Activated CD4-positive, alpha-beta T cell treated with anti-CD3 and anti-CD28 coated beads, Interleukin-2, amount 50 U/mL, for 48 hours (primary cell): ENCODE results near the gene SGCA.
A peak's percentile ranks its signal among the peaks of the same experiment; 100 is the strongest.

Experiments
- DNase-seq, 2 experiments: peaks; one replicate each; pipeline ENCODE4 v3.0.0-alpha.2; 2020

The SGCA gene

DNA sequence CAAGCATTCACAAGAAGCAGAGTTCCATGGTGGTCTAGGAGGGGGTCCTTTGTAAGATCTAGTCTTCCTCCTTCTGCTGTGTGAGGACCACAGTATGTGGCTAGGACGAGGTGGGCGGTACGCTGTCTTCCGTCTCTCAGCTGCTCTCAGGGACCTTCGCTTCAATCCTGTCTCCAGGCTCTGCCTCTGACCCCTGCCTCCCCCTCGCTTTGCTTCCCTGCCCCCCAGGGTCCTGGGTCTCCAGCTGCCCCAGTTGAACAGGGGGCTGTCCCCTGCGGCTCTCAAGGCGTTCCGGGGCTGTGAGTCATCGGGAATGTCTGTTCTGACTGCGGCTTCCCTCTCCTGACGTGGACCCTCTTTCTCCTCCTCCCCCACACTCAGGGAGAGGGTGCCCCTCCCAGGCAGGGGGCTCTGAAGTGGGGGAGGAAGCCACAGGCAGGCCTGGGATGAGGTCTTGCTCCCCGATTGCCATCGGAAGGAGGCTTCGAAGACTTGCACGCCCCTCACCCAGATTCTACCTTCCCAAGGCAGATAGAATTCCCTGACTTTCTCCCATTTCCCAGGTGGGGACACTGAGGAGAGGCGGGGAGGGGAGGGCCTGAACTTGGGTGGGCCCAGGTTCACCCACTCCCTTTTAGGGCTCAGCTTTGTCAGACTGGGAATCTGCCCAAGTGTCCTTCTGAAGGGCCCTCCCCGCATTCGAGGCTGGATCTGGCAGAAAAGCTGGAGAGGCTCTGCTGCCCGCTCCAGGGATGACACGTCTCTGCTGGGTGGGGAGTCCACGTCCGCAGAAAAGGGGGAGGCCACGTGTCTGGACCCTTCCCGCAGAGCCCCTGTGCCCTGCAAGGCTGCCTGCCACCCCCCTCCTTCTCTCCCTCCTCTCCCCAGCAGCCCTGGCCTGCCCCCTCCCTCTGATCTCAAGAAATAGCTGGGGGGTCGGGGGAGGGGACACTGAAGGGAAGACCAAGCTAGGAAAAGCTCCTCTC lies 44.7 kb downstream of the SGCA start:
- DNase-seq = no peak

DNA sequence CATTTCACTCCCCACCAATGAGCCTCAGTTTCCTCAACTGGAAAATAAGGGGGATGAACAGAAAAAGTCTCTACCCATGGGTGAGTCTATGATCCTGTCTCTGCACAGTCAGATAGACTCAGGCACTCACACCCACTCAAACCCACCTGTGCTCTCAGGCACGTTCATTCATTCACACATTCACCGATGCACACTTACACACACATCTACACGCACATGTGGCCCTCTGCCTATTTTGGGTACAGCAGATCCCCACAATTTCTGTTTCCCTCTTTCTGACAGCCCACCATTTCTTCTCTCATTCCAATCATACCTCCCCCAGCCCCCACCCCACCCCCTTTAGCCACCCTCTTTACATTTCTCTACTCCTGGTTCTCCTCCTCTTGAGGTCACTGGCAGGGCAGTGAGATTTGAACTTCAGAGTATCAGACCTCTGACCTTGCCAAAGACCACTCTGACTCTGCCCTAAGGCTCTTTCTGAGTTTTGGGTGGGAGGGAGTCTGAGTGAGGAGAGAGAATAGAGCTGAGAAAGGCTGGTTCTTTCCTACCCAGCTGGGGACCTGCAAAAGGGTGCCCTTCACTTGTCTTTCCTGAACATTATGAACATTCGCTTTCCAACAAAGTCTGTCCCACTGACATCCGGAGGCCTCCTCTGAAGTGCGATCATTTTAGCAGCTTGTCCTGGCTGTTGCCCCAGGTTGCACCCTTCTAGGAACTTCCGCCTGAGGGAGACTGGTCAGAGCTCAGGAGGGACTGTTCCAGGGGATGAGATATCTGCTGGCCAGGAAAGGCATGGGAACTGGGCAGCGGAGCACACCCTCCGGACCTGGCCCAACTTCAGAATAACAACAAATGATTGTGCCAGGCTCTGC lies 45.7 kb downstream of the SGCA start:
- DNase-seq = no peak

DNA sequence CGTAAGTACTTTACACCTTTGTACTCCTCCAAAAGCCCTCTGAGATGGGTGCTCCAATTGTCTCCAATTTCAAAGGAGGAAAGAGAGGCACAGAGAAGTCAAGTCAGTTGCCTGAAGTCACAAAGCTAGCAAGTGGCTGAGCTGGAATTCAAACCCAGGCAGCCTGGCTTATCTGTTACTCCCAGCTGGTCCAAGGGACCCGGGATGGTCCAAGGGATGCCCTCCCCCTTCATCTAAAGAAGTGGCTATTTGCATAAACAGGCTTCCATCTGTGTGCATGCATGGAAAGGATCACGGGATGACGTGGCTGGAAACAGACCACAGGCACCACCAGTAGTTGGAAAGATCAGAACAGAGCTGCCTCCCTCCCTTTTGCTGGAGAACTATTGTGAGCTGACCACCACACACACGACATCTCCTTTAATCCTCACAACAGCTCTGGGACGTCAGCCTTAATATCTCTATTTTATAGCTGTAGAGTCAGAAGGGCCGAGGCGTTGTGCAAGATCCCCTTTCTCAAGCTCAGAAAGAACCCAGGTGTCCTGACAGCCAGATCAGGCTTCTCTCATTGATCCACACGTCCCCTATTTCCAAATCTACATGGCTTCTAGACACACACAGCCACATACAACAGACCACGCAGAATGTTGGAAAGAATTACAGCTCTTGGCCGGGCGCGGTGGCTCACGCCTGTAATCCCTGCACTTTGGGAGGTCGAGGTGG lies 46.5 kb downstream of the SGCA start:
- no peak for DNase-seq

DNA sequence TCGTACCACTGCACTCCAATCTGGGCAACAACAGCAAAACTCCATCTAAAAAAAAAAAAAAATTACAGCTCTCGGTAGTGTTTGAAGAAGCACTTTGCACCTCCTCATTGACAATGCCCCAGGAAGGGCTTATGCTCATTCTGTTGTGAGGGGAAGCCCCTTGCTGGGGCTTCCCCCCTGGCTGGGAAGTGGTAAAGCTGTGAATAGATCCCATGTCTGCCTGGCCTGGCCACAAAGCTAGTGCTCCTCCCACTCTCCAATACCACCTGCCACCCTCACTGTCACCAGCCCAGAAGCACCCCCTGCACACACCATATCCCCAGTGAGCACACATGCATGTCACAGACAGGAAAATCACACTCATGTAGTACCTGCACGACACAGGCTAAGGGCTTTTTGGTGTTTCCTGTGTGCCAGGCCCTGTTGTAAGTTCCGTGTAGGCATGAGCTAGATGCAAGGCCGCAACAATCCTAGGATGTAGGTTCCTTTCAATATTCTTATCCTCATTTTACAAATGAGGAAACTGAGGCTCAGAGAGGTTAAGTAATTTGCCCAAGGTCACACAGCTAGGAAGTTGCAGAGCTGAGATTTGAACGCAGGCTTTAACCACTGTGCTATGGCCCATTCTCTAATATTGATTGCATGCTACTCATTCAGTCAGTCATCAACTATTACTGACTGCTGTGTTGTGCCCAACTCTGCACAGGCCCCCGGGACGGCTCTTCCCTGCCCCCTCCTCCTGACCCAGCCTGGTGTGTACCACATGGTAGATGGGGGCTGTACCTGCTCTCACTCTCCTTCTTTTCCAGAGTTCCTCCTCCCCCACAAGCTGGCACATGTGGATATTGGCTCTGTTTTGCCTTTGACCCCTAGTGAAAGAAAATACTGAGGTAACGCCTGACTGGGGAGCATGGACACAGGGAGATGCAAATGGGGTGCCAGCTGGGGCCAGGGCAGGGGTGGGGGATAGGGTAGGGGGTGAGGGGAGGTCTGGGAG lies 47.5 kb downstream of the SGCA start:
- DNase-seq = peak; percentile 40 to 51

DNA sequence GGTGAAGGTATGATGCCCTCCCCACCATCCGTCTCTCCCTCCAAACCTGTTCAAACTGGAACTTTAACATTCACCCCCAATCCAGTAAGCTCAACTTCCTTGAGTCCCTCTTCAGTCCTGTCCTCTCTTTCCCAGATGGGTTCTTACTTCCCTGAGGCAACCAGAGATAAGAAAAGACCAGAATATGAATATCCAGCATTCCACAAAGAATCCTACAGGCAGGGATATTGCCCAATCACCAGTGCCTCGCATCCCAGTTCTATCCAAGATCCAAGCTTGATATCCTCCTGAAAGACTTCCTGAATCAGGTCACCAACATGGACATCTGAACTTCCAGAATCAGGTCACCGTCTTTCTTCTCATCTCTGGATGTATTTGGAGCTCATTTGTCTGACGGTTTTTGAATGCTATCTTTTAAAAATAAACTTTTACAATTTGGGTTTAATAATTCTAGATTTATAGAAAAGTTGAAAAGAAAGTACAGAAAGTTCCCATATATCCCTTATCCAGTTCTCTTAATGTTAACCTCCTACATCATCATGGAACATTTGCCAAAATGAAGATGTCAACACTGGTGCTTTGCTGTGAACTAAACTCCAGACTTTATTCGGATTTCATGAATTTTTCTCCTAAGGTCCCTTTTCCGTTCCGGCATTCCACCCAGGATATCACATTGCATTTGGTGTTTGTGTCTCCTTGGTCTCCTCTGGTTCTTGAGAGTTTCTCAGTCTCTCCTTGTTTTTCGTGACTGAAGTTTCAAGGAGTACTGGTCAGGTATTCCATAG lies 49.4 kb downstream of the SGCA start:
- no peak for DNase-seq

DNA sequence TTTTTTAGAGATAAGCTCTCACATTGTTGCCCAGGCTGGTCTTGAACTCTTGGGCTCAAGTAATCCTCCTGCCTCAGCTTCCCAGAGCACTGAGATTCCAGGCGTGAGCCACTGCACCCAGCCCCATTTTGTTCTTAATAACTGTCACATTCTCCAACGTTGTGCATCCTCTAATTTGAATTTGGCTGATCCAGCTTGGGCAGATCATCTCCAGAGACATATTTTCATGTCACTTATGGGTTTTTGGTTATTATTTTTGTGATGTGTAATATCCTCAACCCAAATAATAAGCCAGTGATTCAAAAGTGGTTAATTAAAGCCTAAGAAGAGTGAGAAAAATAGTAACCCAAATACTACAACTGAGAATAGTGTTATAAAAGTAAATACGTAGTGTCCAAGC lies 51.8 kb downstream of the SGCA start:
- DNase-seq = no peak

DNA sequence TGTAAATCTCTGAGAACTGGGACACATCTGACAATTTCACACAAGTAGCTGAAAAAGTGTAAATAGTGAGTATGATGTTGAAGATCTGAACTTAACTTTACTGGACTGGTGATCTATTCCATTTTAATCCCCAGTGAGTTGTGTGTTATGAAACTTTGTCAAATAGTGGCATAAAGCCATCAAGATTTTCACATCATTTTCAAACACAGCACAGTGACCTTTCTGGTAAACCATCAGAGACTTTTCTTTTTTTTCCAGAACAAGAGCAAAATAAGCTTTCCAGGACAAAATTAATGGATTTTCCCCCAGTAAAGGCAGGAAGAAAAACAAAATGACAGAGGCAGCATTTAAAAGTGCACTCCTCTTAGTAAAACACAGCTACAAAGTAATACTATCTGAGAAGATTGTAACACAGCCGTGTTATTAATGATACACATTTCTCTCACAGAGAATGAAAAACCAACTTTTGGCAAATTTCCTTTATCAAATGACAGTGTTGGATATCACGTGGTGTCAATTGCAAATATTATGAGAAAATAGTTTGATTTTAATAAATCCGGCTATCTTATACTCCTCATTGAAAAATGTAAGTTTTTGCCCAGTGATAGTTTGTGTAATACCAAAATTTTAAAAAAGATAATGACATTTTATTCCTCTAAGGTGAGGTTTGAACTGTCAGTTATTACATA lies 52.4 kb downstream of the SGCA start:
- no peak for DNase-seq

DNA sequence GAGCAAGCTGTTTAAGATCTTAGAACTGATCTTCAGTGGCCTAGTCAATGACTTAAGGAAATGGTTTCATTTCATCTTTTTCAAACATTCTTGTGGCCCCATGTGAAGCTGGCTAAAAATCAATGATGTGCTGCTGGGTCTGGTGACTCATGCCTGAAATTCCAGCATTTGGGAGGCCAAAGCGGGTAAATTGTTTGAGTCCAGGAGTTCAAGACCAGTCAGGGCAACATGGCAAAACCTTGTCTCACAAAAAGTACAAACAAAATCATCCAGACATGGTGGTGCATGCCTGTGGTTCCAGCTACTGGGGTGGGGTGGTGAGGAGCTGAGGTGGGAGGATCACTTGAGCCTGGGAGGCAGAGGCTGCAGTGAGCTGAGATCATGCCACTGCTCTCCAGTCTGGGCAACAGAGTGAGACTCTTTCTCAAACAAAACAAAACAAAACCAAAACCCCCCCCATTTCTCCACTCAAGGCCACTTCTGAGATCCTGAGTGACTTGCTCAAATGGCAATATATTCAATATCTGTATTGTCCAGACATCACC lies 53.0 kb downstream of the SGCA start:
- no peak for DNase-seq

DNA sequence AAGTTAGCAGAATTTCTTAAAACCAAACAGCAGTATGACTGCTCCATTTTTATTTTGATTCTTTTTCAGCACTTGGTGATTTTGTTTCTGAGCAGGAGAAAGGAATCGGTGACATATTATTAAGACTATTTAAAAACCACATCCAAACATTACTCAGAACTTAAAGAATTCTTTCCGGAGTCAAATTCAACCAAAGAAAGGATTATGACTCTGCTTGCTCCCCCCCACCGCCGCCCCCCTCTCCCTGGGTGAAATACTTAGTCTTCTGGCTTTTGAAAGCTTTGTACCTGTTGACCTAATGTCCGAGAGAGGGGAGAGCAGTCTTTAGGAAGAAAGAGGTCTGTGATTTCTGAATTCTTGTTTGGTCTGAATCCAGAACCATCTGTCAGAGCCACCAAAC lies 53.5 kb downstream of the SGCA start:
- no peak for DNase-seq

DNA sequence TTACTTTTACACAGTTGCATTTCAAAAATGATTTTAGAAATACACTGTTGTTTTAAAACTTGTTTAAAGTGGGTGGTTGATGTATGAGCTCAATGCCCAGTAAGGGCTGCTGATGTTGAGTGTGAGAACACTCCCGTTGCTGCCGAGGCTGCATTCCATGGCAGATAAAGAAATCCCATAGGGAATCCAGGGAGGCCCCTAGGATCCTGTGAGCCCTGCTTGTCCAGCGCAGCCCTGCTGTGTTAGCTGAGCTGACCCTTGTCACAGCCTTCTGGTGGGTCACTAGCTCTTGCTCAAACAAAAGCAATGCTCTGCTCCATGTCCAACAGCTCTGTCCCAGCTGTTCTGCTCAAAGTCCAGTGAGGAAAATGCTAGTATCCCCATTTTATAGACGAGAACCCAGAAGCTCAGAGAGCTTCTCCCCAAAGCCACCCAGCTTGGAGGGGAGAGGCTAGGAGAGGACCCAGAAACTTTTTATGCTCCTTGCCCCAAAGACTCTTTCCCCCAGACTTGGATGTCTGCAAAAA lies 54.2 kb downstream of the SGCA start:
- DNase-seq = no peak

DNA sequence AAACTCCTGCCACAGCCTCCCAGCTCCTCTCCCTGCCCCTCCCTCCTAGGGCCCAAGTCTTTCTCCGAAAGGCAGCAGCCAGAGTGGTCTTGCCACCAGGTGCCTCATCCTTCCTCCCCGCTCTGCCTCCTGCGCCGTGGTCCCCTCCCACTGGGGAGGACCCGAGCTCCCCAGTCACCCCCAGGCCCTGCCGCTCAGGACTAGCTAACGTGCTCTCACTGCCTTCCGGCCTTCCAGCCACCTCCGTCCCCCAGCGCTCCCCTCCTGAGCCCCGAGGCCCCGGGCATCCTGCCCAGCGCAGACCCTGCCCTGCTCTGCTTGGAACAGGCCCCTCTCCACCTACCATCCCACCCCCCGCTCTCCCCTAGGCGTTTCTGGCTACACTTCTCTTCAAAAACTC lies 55.0 kb downstream of the SGCA start:
- DNase-seq = no peak

DNA sequence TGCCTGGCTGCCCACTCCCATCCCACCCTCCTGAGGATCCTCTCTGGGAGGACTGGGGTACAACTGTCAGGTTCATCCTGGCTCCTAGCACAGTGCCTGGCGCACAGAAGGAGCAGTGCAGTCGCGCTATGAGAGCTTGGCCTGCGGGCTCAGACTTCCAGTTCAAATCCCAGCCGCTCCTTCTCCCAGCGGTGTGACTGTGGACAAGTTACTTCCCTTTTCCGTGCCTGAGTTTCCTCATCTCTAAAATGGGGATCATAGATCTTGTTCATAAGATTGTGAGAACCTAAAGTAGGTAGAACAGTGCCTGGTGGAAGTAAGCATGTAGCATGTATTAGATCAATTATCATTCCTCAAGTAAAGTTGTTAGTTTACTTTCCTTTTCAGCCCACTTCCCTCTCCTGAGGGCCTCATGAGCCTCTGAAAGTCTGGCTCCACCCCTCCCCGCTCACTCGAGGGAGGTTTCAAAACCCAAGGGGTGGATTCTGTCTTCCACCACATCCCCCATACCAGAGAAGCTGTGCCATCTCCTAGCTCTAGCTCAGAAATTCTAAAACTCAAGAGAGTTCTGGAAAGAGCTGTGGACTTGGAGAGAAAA lies 55.6 kb downstream of the SGCA start:
- no peak for DNase-seq

DNA sequence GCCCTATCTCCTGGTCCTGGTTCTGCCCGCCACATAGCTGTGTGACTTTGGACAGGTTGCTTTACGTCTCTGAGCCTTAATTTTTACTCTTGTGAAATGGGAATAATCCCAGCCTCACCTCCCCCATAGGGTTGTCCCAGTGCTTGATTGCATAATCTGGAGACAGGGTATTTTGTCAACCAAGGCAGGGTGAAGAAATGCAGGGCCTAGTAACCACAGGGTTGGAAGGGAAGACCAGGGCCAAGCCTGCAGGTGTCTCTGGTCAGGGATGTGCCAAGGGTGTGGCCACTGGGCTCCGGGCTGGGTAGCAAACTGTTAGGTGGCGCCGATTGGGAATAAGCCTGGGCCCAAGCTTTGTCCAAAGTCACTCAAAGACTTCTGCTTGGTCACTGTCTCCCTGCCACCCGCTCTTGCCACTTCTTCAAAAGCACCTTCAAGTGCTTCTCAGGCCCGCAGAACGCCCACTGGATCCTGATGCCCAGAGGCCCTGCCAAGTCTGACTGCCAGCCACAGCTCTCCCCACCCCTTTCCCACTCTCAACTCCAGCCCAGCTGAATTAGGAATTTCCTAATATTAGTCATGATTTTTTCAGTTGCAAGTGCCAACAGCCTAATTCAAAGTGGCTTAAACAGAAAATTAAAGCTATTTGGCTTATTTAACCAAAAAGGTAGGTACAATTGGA lies 56.2 kb downstream of the SGCA start:
- DNase-seq = no peak

DNA sequence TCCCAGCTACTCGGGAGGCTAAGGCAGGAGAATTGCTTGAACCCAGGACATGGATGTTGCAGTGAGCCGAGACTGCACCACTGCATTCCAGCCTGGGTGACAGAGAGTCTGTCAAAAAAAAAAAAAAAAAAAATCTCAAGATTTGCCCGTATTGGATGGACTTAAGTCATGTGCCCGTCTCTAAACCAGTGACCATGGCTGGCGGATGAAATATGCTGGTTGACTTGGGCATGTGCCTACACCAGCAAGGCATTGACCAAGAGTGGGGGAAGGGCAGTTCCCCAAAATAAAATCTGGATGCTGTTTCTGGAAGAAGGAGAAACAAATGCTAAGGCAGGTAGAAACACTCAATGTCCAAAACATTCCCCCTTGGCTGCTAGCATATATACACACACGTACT lies 57.1 kb downstream of the SGCA start:
- DNase-seq = no peak
